Spleen (tissue), 11 donors: ENCODE data around the gene NAT8L. TPM values are rescaled to one million over a fixed set of nuclear protein-coding genes. Genes with fewer than 3 reads are reported as not detected.

ENCODE experiments used
- DNase-seq: peaks from one replicate; pipeline ENCODE4 v3.0.0-alpha.2; 2020
- H3K27ac ChIP-seq, 8 donors: fragments of 200-600 bp; sonication (generic) in 7 of 8; 1 replicate in 4 of 8; 2 replicates in 4 of 8; pipeline versions ENCODE4 v1.5.0 to v1.8.0; 2016 to 2021; ENCODE audit warnings: inconsistent platforms in 4 of 8, mild to moderate bottlenecking in 4 of 8, moderate library complexity in 1 of 8
- H3K27me3 ChIP-seq, 7 donors: fragments of 200-600 bp; sonication (generic) in 6 of 7; replicated peaks in 1 of 7; 1 replicate in 4 of 7; 2 replicates in 3 of 7; pipeline versions ENCODE4 v1.5.0 to v1.8.0; 2016 to 2021; ENCODE audit warnings: inconsistent platforms in 3 of 7, mild to moderate bottlenecking in 1 of 7
- H3K36me3 ChIP-seq, 6 donors: fragments of 200-600 bp; sonication (generic) in 5 of 6; 1 replicate in 4 of 6; 2 replicates in 2 of 6; pipeline versions ENCODE4 v1.5.0 to v1.8.0; 2016 to 2021; ENCODE audit warnings: inconsistent platforms in 2 of 6
- H3K4me1 ChIP-seq, 6 donors: fragments of 200-600 bp; sonication (generic) in 5 of 6; 1 replicate in 3 of 6; 2 replicates in 3 of 6; pipeline versions ENCODE4 v1.5.0 to v1.8.0; 2016 to 2021; ENCODE audit warnings: inconsistent platforms in 3 of 6
- H3K4me3 ChIP-seq, 8 donors: fragments of 200-600 bp; sonication (generic) in 7 of 8; 1 replicate in 4 of 8; 2 replicates in 4 of 8; pipeline versions ENCODE4 v1.5.0 to v1.8.0; 2016 to 2021; ENCODE audit warnings: inconsistent platforms in 4 of 8, mild to moderate bottlenecking in 4 of 8, moderate library complexity in 2 of 8
- H3K9me3 ChIP-seq, 8 donors: fragments of 200-600 bp; sonication (generic) in 7 of 8; 1 replicate in 4 of 8; 2 replicates in 4 of 8; pipeline versions ENCODE4 v1.5.0 to v1.8.0; 2016 to 2021; ENCODE audit warnings: inconsistent platforms in 4 of 8
- CTCF ChIP-seq, 11 experiments: fragments of 200-600 bp in 7 of 11; fragments of 450-650 bp in 4 of 11; sonication (generic) in 4 of 11; IDR thresholded peaks in 8 of 11; conservative IDR thresholded peaks in 3 of 11; 1 replicate in 7 of 11; 2 replicates in 4 of 11; pipeline versions ENCODE4 v1.4.0 to v1.8.0; 2016 to 2021; ENCODE audit warnings: antibody characterized with exemption in 11 of 11, inconsistent platforms in 4 of 11, mild to moderate bottlenecking in 1 of 11
- POLR2A ChIP-seq, 3 donors: fragments of 450-650 bp; IDR thresholded peaks; one replicate each; pipeline ENCODE4 v1.5.1; 2017; ENCODE audit warnings: antibody characterized with exemption in 3 of 3, mild to moderate bottlenecking in 1 of 3
- POLR2AphosphoS5 ChIP-seq, 3 donors: sonication (generic); formaldehyde crosslinking; IDR thresholded peaks; one replicate each; pipeline ENCODE4 v1.5.1; 2017; ENCODE audit warnings: antibody characterized with exemption in 3 of 3
- WGBS, 5 donors: extraction: QIAGEN DNeasy Blood & Tissue Kit in 3 of 5; methylation state at CpG; one replicate each; pipeline versions ENCODE4 v1.1.5 to v1.1.7; 2013 to 2018; 5-methylcytosine and 5-hydroxymethylcytosine counted together
- intact Hi-C: fragments of 100-400 bp; cut with DNase I; formaldehyde crosslinking; loops from one replicate; pipeline ENCODE4 v1.15.0; 2023; ENCODE audit warnings: low total_unique reads
- polyA plus RNA-seq, 3 donors: library from polyadenylated mRNA; stranded (reverse); fragments of 200-250 nt; gene quantifications; one replicate each; pipeline ENCODE4 v1.2.1, GENCODE V29; 2013
- total RNA-seq, 7 donors: library from RNA; depleted of rRNA in 3 of 7; stranded (reverse); fragments of >200 nt in 3 of 7; fragmentation: NEBNext Ultra II Directional in 4 of 7; extraction: Animal tissue kit (Norgen Biotek cat#: 25700) in 4 of 7; gene quantifications; one replicate each; pipeline versions ENCODE4 v1.1.0 to v1.2.1, GENCODE V29; 2016 to 2021
- donor health status: healthy with polysubstance abuse.
- donor health status: DM: no; HTN: no; CAD: no; lungs with moderate emphysema.
- donor health status: DM: no; HTN: no; CAD: no.
- donor health status: Bipolar disorder and iron deficiency.
- donor health status: healthy.
- donor health status: DM: no; HTN: no; CAD: no.
- donor health status: DM: yes; HTN: yes; CAD: no.

Gene NAT8L
- total and polyA plus RNA-seq, 10 donors, result 0.13 to 3.1 (median 0.72) TPM

GRCh38 chr4:2047781-2048581 is 11.1 kb upstream of the NAT8L start:
- Histone ChIP-seq H3K27ac (no peak overlapping the region), H3K9me3 (peaks cover 0 to 5% (median 0%) of the 10 kb centered on the region in 8 donors), H3K27me3 (peaks cover 0 to 63% (median 28%) of the 10 kb centered on the region in 7 donors), H3K4me3 (no peak overlapping the region), H3K4me1 (peaks cover 0 to 9% (median under 1%) of the 10 kb centered on the region in 6 donors), H3K36me3 (peaks cover 0 to 4% (median 0%) of the 10 kb centered on the region in 6 donors)
- 83 to 91% (median 87%) methylated on average over 22 to 25 of the region's 25 CpGs for WGBS, 5 donors
- peak; percentile 67 for DNase-seq
- no peak for TF ChIP-seq POLR2A (IDR thresholded peaks at IDR 0.05)
- no peak for TF ChIP-seq POLR2AphosphoS5 (IDR thresholded peaks at IDR 0.05)
- TF ChIP-seq CTCF (IDR thresholded peaks at IDR 0.05 in 8 of 11, conservative IDR thresholded peaks at IDR 0.05 in 3 of 11), result no peak
- intact Hi-C loops, result no loop called here

DNA sequence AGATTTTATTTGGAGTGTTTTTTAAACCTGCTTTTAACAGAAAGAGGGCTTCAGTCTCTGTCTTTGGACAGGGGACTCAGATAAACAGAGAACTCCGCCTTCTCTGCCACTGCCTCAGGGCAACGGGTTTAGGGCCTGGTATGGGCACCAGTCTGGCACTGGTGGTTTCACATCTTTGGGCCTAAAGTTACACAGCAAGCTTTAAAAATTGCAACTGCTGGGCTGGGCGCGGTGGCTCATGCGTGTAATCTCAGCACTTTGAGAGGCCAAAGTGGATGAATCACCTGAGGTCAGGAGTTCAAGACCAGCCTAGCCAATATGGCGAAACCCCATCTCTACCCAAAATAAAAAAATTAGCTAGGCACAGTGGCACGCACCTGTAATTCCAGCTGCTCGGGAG is 10.3 kb upstream of the NAT8L start:
- no peak for DNase-seq
- peaks cover 0 to 4% (median 0%) of the 10 kb centered on the region in 6 donors for H3K36me3 ChIP-seq
- H3K4me1 ChIP-seq, result peaks cover 0 to 7% (median 0%) of the 10 kb centered on the region in 6 donors
- H3K27me3 ChIP-seq, result peaks cover 0 to 66% (median 28%) of the 10 kb centered on the region in 7 donors
- no peak overlapping the region for H3K4me3 ChIP-seq
- no peak for TF ChIP-seq POLR2A (IDR thresholded peaks at IDR 0.05)
- TF ChIP-seq POLR2AphosphoS5 (IDR thresholded peaks at IDR 0.05), result no peak
- no peak for TF ChIP-seq CTCF (IDR thresholded peaks at IDR 0.05 in 8 of 11, conservative IDR thresholded peaks at IDR 0.05 in 3 of 11)
- H3K27ac ChIP-seq, result no peak overlapping the region
- WGBS, 5 donors, result 86 to 93% (median 89%) methylated on average over 8 of the region's 8 CpGs
- intact Hi-C loops, result no loop called here
- H3K9me3 ChIP-seq, result peaks cover 0 to 5% (median 0%) of the 10 kb centered on the region in 8 donors

GRCh38 chr4:2049381-2049780 is 9.7 kb upstream of the NAT8L start:
- TF ChIP-seq CTCF (IDR thresholded peaks at IDR 0.05 in 8 of 11, conservative IDR thresholded peaks at IDR 0.05 in 3 of 11) (no peak), POLR2A (IDR thresholded peaks at IDR 0.05) (no peak), POLR2AphosphoS5 (IDR thresholded peaks at IDR 0.05) (no peak)
- Histone ChIP-seq H3K9me3 (peaks cover 0 to 5% (median 0%) of the 10 kb centered on the region in 8 donors), H3K36me3 (peaks cover 0 to 3% (median 0%) of the 10 kb centered on the region in 6 donors), H3K27ac (no peak overlapping the region), H3K4me1 (peaks cover 0 to 7% (median 0%) of the 10 kb centered on the region in 6 donors), H3K27me3 (peaks cover 0 to 71% (median 34%) of the 10 kb centered on the region in 7 donors), H3K4me3 (no peak overlapping the region)
- DNase-seq, result peak; percentile 54
- 88 to 95% (median 92%) methylated on average over 7 of the region's 7 CpGs for WGBS, 5 donors
- intact Hi-C loops, result no loop called here

DNA sequence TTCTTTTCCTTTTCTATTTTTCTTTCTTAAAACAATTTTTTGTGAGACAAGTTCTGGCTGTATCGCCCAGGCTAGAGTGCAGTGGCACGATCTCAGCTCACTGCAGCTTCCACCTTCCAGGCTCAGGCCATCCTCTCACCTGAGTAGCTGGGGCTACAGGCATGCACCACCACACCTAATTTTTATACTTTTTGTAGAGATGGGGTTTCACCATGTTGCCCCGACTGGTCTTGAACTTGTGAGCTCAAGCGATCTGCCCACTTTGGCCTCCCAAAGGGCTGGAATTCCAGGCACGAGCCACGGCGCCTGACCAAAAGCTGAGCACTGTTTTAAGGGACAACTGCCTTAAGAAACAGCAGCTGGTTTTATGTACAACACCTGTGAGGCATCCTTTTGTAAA is 9.3 kb upstream of the NAT8L start:
- H3K9me3 ChIP-seq, result peaks cover 0 to 1% (median 0%) of the 10 kb centered on the region in 8 donors
- TF ChIP-seq POLR2A (IDR thresholded peaks at IDR 0.05), result no peak
- TF ChIP-seq CTCF (IDR thresholded peaks at IDR 0.05 in 8 of 11, conservative IDR thresholded peaks at IDR 0.05 in 3 of 11), result no peak
- no peak for TF ChIP-seq POLR2AphosphoS5 (IDR thresholded peaks at IDR 0.05)
- H3K27me3 ChIP-seq, result peaks cover 0 to 76% (median 35%) of the 10 kb centered on the region in 7 donors
- intact Hi-C loops, result no loop called here
- 83 to 92% (median 86%) methylated on average over 7 of the region's 7 CpGs for WGBS, 5 donors
- no peak overlapping the region for H3K4me3 ChIP-seq
- peaks cover 0 to 7% (median 0%) of the 10 kb centered on the region in 6 donors for H3K4me1 ChIP-seq
- H3K27ac ChIP-seq, result no peak overlapping the region
- no peak for DNase-seq
- no peaks in the 10 kb centered on the region for H3K36me3 ChIP-seq
